Measurements from ENCODE around the gene DRGX.

DNA sequence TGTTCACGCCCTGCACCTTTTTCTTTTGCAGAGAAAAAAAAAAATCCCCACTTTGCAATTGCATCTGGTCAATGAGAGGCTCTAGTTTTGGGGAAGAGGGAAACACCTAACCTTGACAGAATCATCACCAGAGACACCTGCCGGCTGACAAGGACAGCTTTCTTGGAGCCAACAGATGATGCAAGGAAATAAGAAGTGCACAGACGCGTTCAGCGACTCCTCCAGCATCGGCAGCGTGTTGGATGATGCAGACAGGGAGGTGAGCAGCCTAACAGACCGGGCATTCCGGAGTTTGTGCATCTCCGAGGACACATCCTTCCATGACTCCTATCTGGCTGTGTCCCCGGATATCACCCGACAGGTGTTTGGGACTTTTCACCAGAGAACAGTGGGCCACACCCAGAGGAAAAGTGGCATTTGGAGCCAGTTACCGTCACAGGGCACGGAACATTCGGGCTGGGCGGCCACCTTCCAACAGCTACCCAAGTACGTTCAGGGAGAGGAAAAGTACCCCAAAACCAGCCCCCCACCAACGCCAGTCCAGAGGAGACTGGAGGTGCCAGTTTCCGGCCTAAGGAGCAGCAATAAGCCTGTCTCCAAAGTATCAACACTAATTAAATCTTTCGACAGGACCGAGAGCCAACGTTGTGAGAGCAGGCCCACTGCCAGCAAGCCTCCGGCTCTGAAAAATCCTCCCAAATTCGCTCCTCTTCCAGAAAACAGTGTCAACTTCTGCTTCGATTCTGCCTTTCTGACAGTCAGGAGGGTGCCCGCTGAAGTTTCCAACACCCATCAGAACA, 73.3 kb downstream of the DRGX start:
- no peak for TF ChIP-seq POLR2AphosphoS5 (IDR thresholded peaks at IDR 0.05; ENCODE audit: low read depth)
- TF ChIP-seq, protein P1, sequence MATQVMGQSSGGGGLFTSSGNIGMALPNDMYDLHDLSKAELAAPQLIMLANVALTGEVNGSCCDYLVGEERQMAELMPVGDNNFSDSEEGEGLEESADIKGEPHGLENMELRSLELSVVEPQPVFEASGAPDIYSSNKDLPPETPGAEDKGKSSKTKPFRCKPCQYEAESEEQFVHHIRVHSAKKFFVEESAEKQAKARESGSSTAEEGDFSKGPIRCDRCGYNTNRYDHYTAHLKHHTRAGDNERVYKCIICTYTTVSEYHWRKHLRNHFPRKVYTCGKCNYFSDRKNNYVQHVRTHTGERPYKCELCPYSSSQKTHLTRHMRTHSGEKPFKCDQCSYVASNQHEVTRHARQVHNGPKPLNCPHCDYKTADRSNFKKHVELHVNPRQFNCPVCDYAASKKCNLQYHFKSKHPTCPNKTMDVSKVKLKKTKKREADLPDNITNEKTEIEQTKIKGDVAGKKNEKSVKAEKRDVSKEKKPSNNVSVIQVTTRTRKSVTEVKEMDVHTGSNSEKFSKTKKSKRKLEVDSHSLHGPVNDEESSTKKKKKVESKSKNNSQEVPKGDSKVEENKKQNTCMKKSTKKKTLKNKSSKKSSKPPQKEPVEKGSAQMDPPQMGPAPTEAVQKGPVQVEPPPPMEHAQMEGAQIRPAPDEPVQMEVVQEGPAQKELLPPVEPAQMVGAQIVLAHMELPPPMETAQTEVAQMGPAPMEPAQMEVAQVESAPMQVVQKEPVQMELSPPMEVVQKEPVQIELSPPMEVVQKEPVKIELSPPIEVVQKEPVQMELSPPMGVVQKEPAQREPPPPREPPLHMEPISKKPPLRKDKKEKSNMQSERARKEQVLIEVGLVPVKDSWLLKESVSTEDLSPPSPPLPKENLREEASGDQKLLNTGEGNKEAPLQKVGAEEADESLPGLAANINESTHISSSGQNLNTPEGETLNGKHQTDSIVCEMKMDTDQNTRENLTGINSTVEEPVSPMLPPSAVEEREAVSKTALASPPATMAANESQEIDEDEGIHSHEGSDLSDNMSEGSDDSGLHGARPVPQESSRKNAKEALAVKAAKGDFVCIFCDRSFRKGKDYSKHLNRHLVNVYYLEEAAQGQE (IDR thresholded peaks at IDR 0.05; ENCODE audit: insufficient replicate concordance, low read depth): no peak
- TF ChIP-seq, protein P2, sequence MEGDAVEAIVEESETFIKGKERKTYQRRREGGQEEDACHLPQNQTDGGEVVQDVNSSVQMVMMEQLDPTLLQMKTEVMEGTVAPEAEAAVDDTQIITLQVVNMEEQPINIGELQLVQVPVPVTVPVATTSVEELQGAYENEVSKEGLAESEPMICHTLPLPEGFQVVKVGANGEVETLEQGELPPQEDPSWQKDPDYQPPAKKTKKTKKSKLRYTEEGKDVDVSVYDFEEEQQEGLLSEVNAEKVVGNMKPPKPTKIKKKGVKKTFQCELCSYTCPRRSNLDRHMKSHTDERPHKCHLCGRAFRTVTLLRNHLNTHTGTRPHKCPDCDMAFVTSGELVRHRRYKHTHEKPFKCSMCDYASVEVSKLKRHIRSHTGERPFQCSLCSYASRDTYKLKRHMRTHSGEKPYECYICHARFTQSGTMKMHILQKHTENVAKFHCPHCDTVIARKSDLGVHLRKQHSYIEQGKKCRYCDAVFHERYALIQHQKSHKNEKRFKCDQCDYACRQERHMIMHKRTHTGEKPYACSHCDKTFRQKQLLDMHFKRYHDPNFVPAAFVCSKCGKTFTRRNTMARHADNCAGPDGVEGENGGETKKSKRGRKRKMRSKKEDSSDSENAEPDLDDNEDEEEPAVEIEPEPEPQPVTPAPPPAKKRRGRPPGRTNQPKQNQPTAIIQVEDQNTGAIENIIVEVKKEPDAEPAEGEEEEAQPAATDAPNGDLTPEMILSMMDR (IDR thresholded peaks at IDR 0.05; ENCODE audit: insufficient read depth, low read length): no peak
